NT2/D1 (cell line): ENCODE results near the gene ANKHD1.

Source experiments
- SUZ12 ChIP-seq: IDR thresholded peaks from 2 replicates; pipeline ENCODE4 v1.6.1; 2011; ENCODE audit not compliant: insufficient read length, insufficient read depth; ENCODE audit errors: extremely low read depth
- YY1 ChIP-seq: IDR thresholded peaks from 2 replicates; pipeline ENCODE4 v1.6.1; 2011; ENCODE audit not compliant: insufficient read length, insufficient read depth
- ZNF274 ChIP-seq: IDR thresholded peaks from 2 replicates; pipeline ENCODE4 v1.6.1; 2011; ENCODE audit warnings: mild to moderate bottlenecking, low read depth, low read length

GRCh38 chr5:140549237-140550144 lies 147.9 kb downstream of the ANKHD1 start:
- TF ChIP-seq ZNF274 (no peak), YY1 (no peak), SUZ12 (no peak)
